HepG2 (cell line): ENCODE results near the gene DGKB. TPM values are rescaled to one million over a fixed set of nuclear protein-coding genes. Genes with fewer than 3 reads are reported as not detected.

ENCODE experiments used
- FOXC1 ChIP-seq: sonication (generic); formaldehyde crosslinking; IDR thresholded peaks from 2 replicates; pipeline ENCODE4 v1.8.0; 2022; ENCODE audit warnings: mild to moderate bottlenecking, missing genetic modification reagents, borderline replicate concordance
- GZF1 ChIP-seq: sonication (generic); formaldehyde crosslinking; IDR thresholded peaks from 2 replicates; pipeline ENCODE4 v1.5.1; 2020; ENCODE audit warnings: mild to moderate bottlenecking, missing genetic modification reagents
- HMG20A ChIP-seq: IDR thresholded peaks from 2 replicates; pipeline ENCODE4 v1.6.1; 2016; ENCODE audit warnings: borderline replicate concordance
- NAIF1 ChIP-seq: sonication (generic); formaldehyde crosslinking; IDR thresholded peaks from 2 replicates; pipeline ENCODE4 v1.5.0; 2020; ENCODE audit warnings: mild to moderate bottlenecking, missing genetic modification reagents, borderline replicate concordance
- NCOA5 ChIP-seq: sonication (generic); formaldehyde crosslinking; IDR thresholded peaks from 2 replicates; pipeline ENCODE4 v1.4.0; 2020; ENCODE audit warnings: missing genetic modification reagents
- SUZ12 ChIP-seq: fragments of 150-350 bp; IDR thresholded peaks from 2 replicates; pipeline ENCODE4 v1.6.1; 2014; ENCODE audit warnings: low read depth, low read length
- ZC3H4 ChIP-seq: sonication (generic); formaldehyde crosslinking; IDR thresholded peaks from 2 replicates; pipeline ENCODE4 v1.4.0; 2020; ENCODE audit warnings: missing genetic modification reagents, borderline replicate concordance
- ZMAT3 ChIP-seq: sonication (generic); formaldehyde crosslinking; conservative IDR thresholded peaks from 2 replicates; pipeline ENCODE4 v1.7.0; 2021; ENCODE audit warnings: missing genetic modification reagents
- ZNF609 ChIP-seq: sonication (generic); formaldehyde crosslinking; IDR thresholded peaks from 2 replicates; pipeline ENCODE4 v1.4.0; 2020; ENCODE audit warnings: mild to moderate bottlenecking, missing genetic modification reagents, borderline replicate concordance
- ZNF614 ChIP-seq: IDR thresholded peaks from 2 replicates; pipeline ENCODE4 v1.6.1; 2018; ENCODE audit warnings: missing biosample characterization, missing genetic modification reagents, inconsistent platforms, borderline replicate concordance
- polyA plus RNA-seq, 8 experiments: library from polyadenylated mRNA; depleted of rRNA in 3 of 8; stranded (reverse) in 7 of 8; unstranded in 1 of 8; fragments of >200 nt; fragmentation: Illumina TruSeq in 4 of 8; extraction: Trizol in 4 of 8; gene quantifications; 2 replicates each; pipeline versions ENCODE4 v1.2.1 to v1.2.3, GENCODE V29; 2011 to 2016; ENCODE audit warnings: low read depth in 4 of 8, missing spikeins in 1 of 8, mixed read lengths in 1 of 8; ENCODE audit not compliant: insufficient read depth in 1 of 8
- total RNA-seq, 5 experiments: library from RNA; depleted of rRNA; stranded (reverse); fragments of >200 nt; fragmentation: Illumina TruSeq; extraction: Trizol; gene quantifications; 2 replicates each; pipeline ENCODE4 v1.2.3, GENCODE V29; 2016; ENCODE audit warnings: low read depth in 1 of 5
- TF ChIP-seq, protein P1 (sequence below): sonication (generic); formaldehyde crosslinking; IDR thresholded peaks from 2 replicates; pipeline ENCODE4 v1.4.0; 2020; ENCODE audit warnings: mild to moderate bottlenecking, missing genetic modification reagents
- TF ChIP-seq, protein P2 (sequence below): sonication (generic); formaldehyde crosslinking; IDR thresholded peaks from 2 replicates; pipeline ENCODE4 v1.4.0; 2020; ENCODE audit warnings: missing genetic modification reagents

The DGKB gene
- total and polyA plus RNA-seq, 2 of the 13 experiments (the other 11 are each of a cell fraction or from before 2014, with no cell fraction given) = not detected

DNA sequence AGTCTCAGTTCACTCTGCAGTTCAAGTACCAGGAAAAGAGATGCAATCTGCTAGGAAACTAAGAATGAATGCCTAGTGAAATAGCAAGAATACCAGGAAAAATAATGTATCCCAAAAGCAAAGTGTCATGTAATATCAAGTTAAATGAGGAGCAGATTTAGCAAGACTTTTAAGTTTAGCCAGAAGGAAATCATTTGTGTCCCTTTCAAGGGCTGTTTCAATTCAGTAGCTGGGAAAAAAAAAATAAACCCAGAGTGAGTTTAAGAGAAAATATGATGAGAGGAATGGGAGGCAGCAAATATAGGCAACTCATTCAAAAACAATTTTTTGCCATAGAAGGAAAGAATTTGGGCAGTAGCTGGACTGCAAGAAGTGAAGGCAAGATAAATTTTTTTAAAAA, 135.8 kb downstream of the DGKB start (continued):
- TF ChIP-seq, protein P1, sequence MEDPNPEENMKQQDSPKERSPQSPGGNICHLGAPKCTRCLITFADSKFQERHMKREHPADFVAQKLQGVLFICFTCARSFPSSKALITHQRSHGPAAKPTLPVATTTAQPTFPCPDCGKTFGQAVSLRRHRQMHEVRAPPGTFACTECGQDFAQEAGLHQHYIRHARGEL (CRISPR knock-in tag) = no peak
- no peak for TF ChIP-seq GZF1
- TF ChIP-seq, protein P2, sequence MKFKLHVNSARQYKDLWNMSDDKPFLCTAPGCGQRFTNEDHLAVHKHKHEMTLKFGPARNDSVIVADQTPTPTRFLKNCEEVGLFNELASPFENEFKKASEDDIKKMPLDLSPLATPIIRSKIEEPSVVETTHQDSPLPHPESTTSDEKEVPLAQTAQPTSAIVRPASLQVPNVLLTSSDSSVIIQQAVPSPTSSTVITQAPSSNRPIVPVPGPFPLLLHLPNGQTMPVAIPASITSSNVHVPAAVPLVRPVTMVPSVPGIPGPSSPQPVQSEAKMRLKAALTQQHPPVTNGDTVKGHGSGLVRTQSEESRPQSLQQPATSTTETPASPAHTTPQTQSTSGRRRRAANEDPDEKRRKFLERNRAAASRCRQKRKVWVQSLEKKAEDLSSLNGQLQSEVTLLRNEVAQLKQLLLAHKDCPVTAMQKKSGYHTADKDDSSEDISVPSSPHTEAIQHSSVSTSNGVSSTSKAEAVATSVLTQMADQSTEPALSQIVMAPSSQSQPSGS (CRISPR knock-in tag) = no peak
- TF ChIP-seq ZNF614 (CRISPR knock-in tag) = no peak
- no peak for TF ChIP-seq FOXC1 (CRISPR knock-in tag)
- no peak for TF ChIP-seq NAIF1 (CRISPR knock-in tag)
- no peak for TF ChIP-seq ZMAT3 (CRISPR knock-in tag)
- TF ChIP-seq SUZ12 = no peak
- TF ChIP-seq ZNF609 = no peak
- no peak for TF ChIP-seq HMG20A (CRISPR knock-in tag)
- TF ChIP-seq NCOA5 (CRISPR knock-in tag) = no peak
- no peak for TF ChIP-seq ZC3H4 (CRISPR knock-in tag)
- TF ChIP-seq, all 625 proteins: peak for 0
